ENCODE results near the gene PARG.

PARG gene

GRCh38 chr10:49819234-49819958 lies 122.4 kb downstream of the PARG start:
- Histone ChIP-seq H3K9me2 (replicated peaks; ENCODE audit: low read depth, low read length) (no peaks in the 10 kb centered on the region), H3K36me3 (ENCODE audit: insufficient read depth, low read length) (peaks cover 34% of the 10 kb centered on the region; the same call in 1 of the 2 replicates), H3K4me3 (ENCODE audit: low read length, poor library complexity, severe bottlenecking) (no peak overlapping the region), H3K27me3 (ENCODE audit: insufficient read depth, low read length, poor library complexity, severe bottlenecking) (no peaks in the 10 kb centered on the region), H4K20me1 (ENCODE audit: insufficient read depth, low read length, poor library complexity, severe bottlenecking) (no peaks in the 10 kb centered on the region), H2AFZ (ENCODE audit: low read length) (no peak overlapping the region), H3F3A (ENCODE audit: low read depth) (no peaks in the 10 kb centered on the region), H3K4me1 (ENCODE audit: insufficient read depth, low read length, poor library complexity, severe bottlenecking) (no peaks in the 10 kb centered on the region), H3K9me3 (ENCODE audit: insufficient read depth, low read depth, low read length) (no peaks in the 10 kb centered on the region), H3K4me2 (ENCODE audit: low read depth, low read length, poor library complexity, severe bottlenecking) (no peak overlapping the region), H3K9ac (ENCODE audit: low read depth, low read length, poor library complexity, severe bottlenecking) (no peak overlapping the region), H3K79me2 (ENCODE audit: insufficient read depth, low read length) (no peaks in the 10 kb centered on the region)
- TF ChIP-seq EZH2phosphoT487 (IDR thresholded peaks at IDR 0.05; ENCODE audit: borderline replicate concordance) (no peak), CTCF (conservative IDR thresholded peaks at IDR 0.05; ENCODE audit: low read length) (no peak)

GRCh38 chr10:49817845-49818244 lies 124.0 kb downstream of the PARG start:
- peaks cover 34% of the 10 kb centered on the region; the same call in 1 of the 2 replicates for H3K36me3 ChIP-seq (ENCODE audit: insufficient read depth, low read length)
- H3K4me3 ChIP-seq (ENCODE audit: low read length, poor library complexity, severe bottlenecking): no peak overlapping the region
- no peaks in the 10 kb centered on the region for H3K79me2 ChIP-seq (ENCODE audit: insufficient read depth, low read length)
- H3K27me3 ChIP-seq (ENCODE audit: insufficient read depth, low read length, poor library complexity, severe bottlenecking): no peaks in the 10 kb centered on the region
- no peak overlapping the region for H2AFZ ChIP-seq (ENCODE audit: low read length)
- H3K9ac ChIP-seq (ENCODE audit: low read depth, low read length, poor library complexity, severe bottlenecking): no peak overlapping the region
- TF ChIP-seq EZH2phosphoT487 (IDR thresholded peaks at IDR 0.05; ENCODE audit: borderline replicate concordance) (no peak), CTCF (conservative IDR thresholded peaks at IDR 0.05; ENCODE audit: low read length) (no peak)
- H3K9me3 ChIP-seq (ENCODE audit: insufficient read depth, low read depth, low read length): no peaks in the 10 kb centered on the region
- no peaks in the 10 kb centered on the region for H3F3A ChIP-seq (ENCODE audit: low read depth)
- no peaks in the 10 kb centered on the region for H4K20me1 ChIP-seq (ENCODE audit: insufficient read depth, low read length, poor library complexity, severe bottlenecking)
- no peaks in the 10 kb centered on the region for H3K4me1 ChIP-seq (ENCODE audit: insufficient read depth, low read length, poor library complexity, severe bottlenecking)
- no peaks in the 10 kb centered on the region for H3K9me2 ChIP-seq (replicated peaks; ENCODE audit: low read depth, low read length)
- H3K4me2 ChIP-seq (ENCODE audit: low read depth, low read length, poor library complexity, severe bottlenecking): no peak overlapping the region

GRCh38 chr10:49803988-49804387 lies 137.8 kb downstream of the PARG start:
- TF ChIP-seq EZH2phosphoT487 (IDR thresholded peaks at IDR 0.05; ENCODE audit: borderline replicate concordance): no peak
- TF ChIP-seq CTCF (conservative IDR thresholded peaks at IDR 0.05; ENCODE audit: low read length): no peak
- Histone ChIP-seq H3F3A (ENCODE audit: low read depth) (no peaks in the 10 kb centered on the region), H3K4me3 (ENCODE audit: low read length, poor library complexity, severe bottlenecking) (no peak overlapping the region), H3K9ac (ENCODE audit: low read depth, low read length, poor library complexity, severe bottlenecking) (no peak overlapping the region), H3K4me1 (ENCODE audit: insufficient read depth, low read length, poor library complexity, severe bottlenecking) (no peaks in the 10 kb centered on the region), H3K79me2 (ENCODE audit: insufficient read depth, low read length) (no peaks in the 10 kb centered on the region), H3K27me3 (ENCODE audit: insufficient read depth, low read length, poor library complexity, severe bottlenecking) (no peaks in the 10 kb centered on the region), H4K20me1 (ENCODE audit: insufficient read depth, low read length, poor library complexity, severe bottlenecking) (no peaks in the 10 kb centered on the region), H3K9me2 (replicated peaks; ENCODE audit: low read depth, low read length) (no peaks in the 10 kb centered on the region; the same call in 1 of the 2 replicates), H3K36me3 (ENCODE audit: insufficient read depth, low read length) (no peaks in the 10 kb centered on the region), H2AFZ (ENCODE audit: low read length) (no peak overlapping the region), H3K9me3 (ENCODE audit: insufficient read depth, low read depth, low read length) (no peaks in the 10 kb centered on the region), H3K4me2 (ENCODE audit: low read depth, low read length, poor library complexity, severe bottlenecking) (no peak overlapping the region)

All from Loucy (cell line).